ENCODE measurements around the gene C1GALT1C1L. TPM values are rescaled to one million over a fixed set of nuclear protein-coding genes. Genes with fewer than 3 reads are reported as not detected.
A peak's percentile ranks its signal among the peaks of the same experiment; 100 is the strongest.

Gene C1GALT1C1L
- total RNA-seq (2014; rRNA removed) (not detected in 2 replicates), Bru-seq, nascent RNA (not detected), BruChase-seq, experiment 1, labeled RNA remaining after a 6-hour chase (percentile 28 among the genes with signal in this experiment), BruChase-seq, experiment 2, labeled RNA remaining after a 2-hour chase (not detected)
- long read RNA-seq, result 0 reads

- H3K27me3 ChIP-seq (ENCODE audit: low read length), result no peaks in the 10 kb centered on the region
- no peaks in the 10 kb centered on the region for H3F3A ChIP-seq (ENCODE audit: low read length, unreplicated experiment)
- H3K36me3 ChIP-seq (ENCODE audit: low read depth, low read length), result no peaks in the 10 kb centered on the region
- TF ChIP-seq EZH2phosphoT487 (IDR thresholded peaks at IDR 0.05; ENCODE audit: borderline replicate concordance, low read length) (no peak), CTCF (conservative IDR thresholded peaks at IDR 0.05; ENCODE audit: low read depth, low read length) (no peak), EZH2 (IDR thresholded peaks at IDR 0.05; ENCODE audit: low read length, unreplicated experiment) (no peak)
- no TSS peak for BruUV-seq (replicated peaks)
- H3K9me2 ChIP-seq (replicated peaks; ENCODE audit: low read length), result no peaks in the 10 kb centered on the region
- H3K9me3 ChIP-seq (ENCODE audit: low read length), result no peaks in the 10 kb centered on the region
- DNase-seq (no peak), ATAC-seq (no peak)
- POLR2A ChIA-PET (ENCODE audit: unreplicated experiment), result interaction anchor here (0.5 kb wide), 1 partner anchor 364 kb away, joined by 18 read pairs; no protein-coding TSS in a partner anchor
- no peaks in the 10 kb centered on the region for H3K4me1 ChIP-seq (ENCODE audit: insufficient read depth, low read length)
- no peak within 1 kb of the TSS for H3K27ac ChIP-seq (ENCODE audit: low read length)
- no peaks in the 10 kb centered on the region for H3K79me2 ChIP-seq (ENCODE audit: low read length)
- CTCF ChIA-PET, result no interaction called here
- H3K4me2 ChIP-seq (ENCODE audit: low read length), result no peak within 1 kb of the TSS
- no peak within 1 kb of the TSS for H2AFZ ChIP-seq (ENCODE audit: low read length)
- no peak within 1 kb of the TSS for H3K9ac ChIP-seq (ENCODE audit: low read length)
- no peaks in the 10 kb centered on the region for H4K20me1 ChIP-seq (ENCODE audit: low read length)
- H3K4me3 ChIP-seq (ENCODE audit: low read length), result no peak within 1 kb of the TSS
- intact Hi-C loops (cut with micrococcal nuclease), result no loop called here
These were observed at the start of gene C1GALT1C1L for GRCh38 chr2:43676322-43677050. C1GALT1C1L (minus strand) TSS chr2:43676429; CDS start chr2:43676322, 107 bp downstream.

GRCh38 chr2:43725711-43726246 lies 49.5 kb upstream of the C1GALT1C1L start:
- no peak overlapping the region for H3K27ac ChIP-seq (ENCODE audit: low read length)
- no peak overlapping the region for H3K4me3 ChIP-seq (ENCODE audit: low read length)
- no peaks in the 10 kb centered on the region for H4K20me1 ChIP-seq (ENCODE audit: low read length)
- ATAC-seq, result no peak
- H3K9ac ChIP-seq (ENCODE audit: low read length), result no peak overlapping the region
- no peaks in the 10 kb centered on the region for H3K36me3 ChIP-seq (ENCODE audit: low read depth, low read length)
- no peak overlapping the region for H3K4me2 ChIP-seq (ENCODE audit: low read length)
- BruUV-seq (replicated peaks), result no TSS peak
- intact Hi-C loops (cut with micrococcal nuclease), result no loop called here
- H3K27me3 ChIP-seq (ENCODE audit: low read length), result no peaks in the 10 kb centered on the region
- POLR2A ChIA-PET (ENCODE audit: unreplicated experiment), result no interaction called here
- CTCF ChIA-PET, result no interaction called here
- no peak for TF ChIP-seq EZH2phosphoT487 (IDR thresholded peaks at IDR 0.05; ENCODE audit: borderline replicate concordance, low read length)
- TF ChIP-seq CTCF (conservative IDR thresholded peaks at IDR 0.05; ENCODE audit: low read depth, low read length), result no peak
- no peak for TF ChIP-seq EZH2 (IDR thresholded peaks at IDR 0.05; ENCODE audit: low read length, unreplicated experiment)
- no peak for DNase-seq
- H2AFZ ChIP-seq (ENCODE audit: low read length), result no peak overlapping the region
- no peaks in the 10 kb centered on the region for H3K9me3 ChIP-seq (ENCODE audit: low read length)
- 0 out of 2 replicates have a peak, but pooled peaks cover 4% of the 10 kb centered on the region for H3K4me1 ChIP-seq (ENCODE audit: insufficient read depth, low read length)
- H3K9me2 ChIP-seq (replicated peaks; ENCODE audit: low read length), result no peaks in the 10 kb centered on the region
- no peaks in the 10 kb centered on the region for H3F3A ChIP-seq (ENCODE audit: low read length, unreplicated experiment)
- H3K79me2 ChIP-seq (ENCODE audit: low read length), result no peaks in the 10 kb centered on the region

Measured in PC-3 (cell line).